MM.1S (cell line): Measurements from ENCODE around the gene MUC4.

Experiments
- DNase-seq: peaks from one replicate; pipeline ENCODE4 v3.0.0-alpha.2; 2015
- H2AFZ ChIP-seq: fragments of 300-600 bp; sonication (generic); 2 replicates; pipeline ENCODE4 v1.6.0; 2016; ENCODE audit warnings: antibody characterized with exemption, low read length
- H3F3A ChIP-seq: fragments of 300-600 bp; sonication (generic); 2 replicates; pipeline ENCODE4 v1.6.1; 2016; ENCODE audit warnings: mild to moderate bottlenecking, antibody characterized with exemption, low read length, moderate library complexity, mixed read lengths; ENCODE audit not compliant: insufficient read depth
- H3K27ac ChIP-seq: fragments of 300-600 bp; sonication (generic); 2 replicates; pipeline ENCODE4 v1.5.1; 2016; ENCODE audit warnings: mild to moderate bottlenecking, low read length
- H3K27me3 ChIP-seq: fragments of 300-600 bp; sonication (generic); replicated peaks from 2 replicates; pipeline ENCODE4 v1.6.0; 2016; ENCODE audit warnings: low read length; ENCODE audit not compliant: insufficient read depth
- H3K36me3 ChIP-seq: fragments of 300-600 bp; sonication (generic); replicated peaks from 2 replicates; pipeline ENCODE4 v1.6.1; 2016; ENCODE audit warnings: mild to moderate bottlenecking, low read length, mixed read lengths; ENCODE audit not compliant: insufficient read depth
- H3K4me1 ChIP-seq: fragments of 300-600 bp; sonication (generic); 2 replicates; pipeline ENCODE4 v1.6.1; 2016; ENCODE audit warnings: low read length, mixed read lengths
- H3K4me2 ChIP-seq: fragments of 300-600 bp; sonication (generic); 2 replicates; pipeline ENCODE4 v1.6.0; 2016; ENCODE audit warnings: low read depth, low read length
- H3K4me3 ChIP-seq: fragments of 300-600 bp; sonication (generic); 2 replicates; pipeline ENCODE4 v1.5.1; 2016; ENCODE audit warnings: low read length, mixed read lengths
- H3K79me2 ChIP-seq: fragments of 300-600 bp; sonication (generic); 2 replicates; pipeline ENCODE4 v1.6.1; 2016; ENCODE audit warnings: mixed run types, low read length, mixed read lengths
- H3K9ac ChIP-seq: fragments of 300-600 bp; sonication (generic); 2 replicates; pipeline ENCODE4 v1.6.1; 2016; ENCODE audit warnings: low read length, mixed read lengths
- H3K9me2 ChIP-seq: fragments of 300-600 bp; sonication (generic); replicated peaks from 2 replicates; pipeline ENCODE4 v1.6.1; 2016; ENCODE audit warnings: mild to moderate bottlenecking, low read length, mixed read lengths; ENCODE audit not compliant: insufficient read depth
- H3K9me3 ChIP-seq: fragments of 300-600 bp; sonication (generic); replicated peaks from 2 replicates; pipeline ENCODE4 v1.6.1; 2016; ENCODE audit warnings: mild to moderate bottlenecking, low read length, mixed read lengths; ENCODE audit not compliant: insufficient read depth
- H4K20me1 ChIP-seq: fragments of 300-600 bp; sonication (generic); 2 replicates; pipeline ENCODE4 v1.6.1; 2016; ENCODE audit warnings: mild to moderate bottlenecking, low read length, moderate library complexity, mixed read lengths; ENCODE audit not compliant: insufficient read depth
- EZH2 ChIP-seq: fragments of 300-600 bp; sonication (generic); optimal IDR thresholded peaks from 2 replicates; pipeline ENCODE3; 2017; ENCODE audit warnings: low read depth, mild to moderate bottlenecking, antibody characterized with exemption, low read length, mixed read lengths
- EZH2phosphoT487 ChIP-seq: fragments of 300-600 bp; sonication (generic); IDR thresholded peaks from 2 replicates; pipeline ENCODE4 v1.6.1; 2018; ENCODE audit warnings: antibody characterized with exemption, low read length
- TF ChIP-seq, protein P1 (sequence below): fragments of 300-600 bp; sonication (generic); IDR thresholded peaks from 2 replicates; pipeline ENCODE4 v1.5.1; 2016; ENCODE audit warnings: antibody characterized with exemption, low read length, mixed read lengths

The MUC4 gene

GRCh38 chr3:195757438-195757770 lies 54.3 kb downstream of the MUC4 start:
- H3K27me3 ChIP-seq: peaks cover 70% of the 10 kb centered on the region
- TF ChIP-seq, protein P1, sequence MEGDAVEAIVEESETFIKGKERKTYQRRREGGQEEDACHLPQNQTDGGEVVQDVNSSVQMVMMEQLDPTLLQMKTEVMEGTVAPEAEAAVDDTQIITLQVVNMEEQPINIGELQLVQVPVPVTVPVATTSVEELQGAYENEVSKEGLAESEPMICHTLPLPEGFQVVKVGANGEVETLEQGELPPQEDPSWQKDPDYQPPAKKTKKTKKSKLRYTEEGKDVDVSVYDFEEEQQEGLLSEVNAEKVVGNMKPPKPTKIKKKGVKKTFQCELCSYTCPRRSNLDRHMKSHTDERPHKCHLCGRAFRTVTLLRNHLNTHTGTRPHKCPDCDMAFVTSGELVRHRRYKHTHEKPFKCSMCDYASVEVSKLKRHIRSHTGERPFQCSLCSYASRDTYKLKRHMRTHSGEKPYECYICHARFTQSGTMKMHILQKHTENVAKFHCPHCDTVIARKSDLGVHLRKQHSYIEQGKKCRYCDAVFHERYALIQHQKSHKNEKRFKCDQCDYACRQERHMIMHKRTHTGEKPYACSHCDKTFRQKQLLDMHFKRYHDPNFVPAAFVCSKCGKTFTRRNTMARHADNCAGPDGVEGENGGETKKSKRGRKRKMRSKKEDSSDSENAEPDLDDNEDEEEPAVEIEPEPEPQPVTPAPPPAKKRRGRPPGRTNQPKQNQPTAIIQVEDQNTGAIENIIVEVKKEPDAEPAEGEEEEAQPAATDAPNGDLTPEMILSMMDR: no peak
- TF ChIP-seq EZH2phosphoT487 (no peak), EZH2 (no peak)
- H2AFZ ChIP-seq: no peak overlapping the region
- H3K9ac ChIP-seq: no peak overlapping the region
- H3K9me2 ChIP-seq: no peaks in the 10 kb centered on the region
- H3K36me3 ChIP-seq: no peaks in the 10 kb centered on the region
- DNase-seq: no peak
- no peaks in the 10 kb centered on the region for H3K4me1 ChIP-seq
- H4K20me1 ChIP-seq: no peaks in the 10 kb centered on the region
- no peak overlapping the region for H3K4me3 ChIP-seq
- no peaks in the 10 kb centered on the region for H3F3A ChIP-seq
- H3K27ac ChIP-seq: no peak overlapping the region
- H3K79me2 ChIP-seq: no peaks in the 10 kb centered on the region
- no peaks in the 10 kb centered on the region for H3K9me3 ChIP-seq
- H3K4me2 ChIP-seq: no peak overlapping the region

- Histone ChIP-seq H2AFZ (no peak overlapping the region), H3K79me2 (no peaks in the 10 kb centered on the region), H3K4me1 (no peaks in the 10 kb centered on the region), H3K36me3 (no peaks in the 10 kb centered on the region), H3K9me3 (no peaks in the 10 kb centered on the region), H3K4me2 (no peak overlapping the region), H3F3A (no peaks in the 10 kb centered on the region), H3K4me3 (no peak overlapping the region), H3K27me3 (peaks cover 58% of the 10 kb centered on the region), H3K9me2 (no peaks in the 10 kb centered on the region), H3K9ac (no peak overlapping the region), H4K20me1 (no peaks in the 10 kb centered on the region), H3K27ac (no peak overlapping the region)
- no peak for TF ChIP-seq EZH2
- no peak for DNase-seq
These were observed 55.7 kb downstream of the MUC4 start for GRCh38 chr3:195755791-195756676.

DNA sequence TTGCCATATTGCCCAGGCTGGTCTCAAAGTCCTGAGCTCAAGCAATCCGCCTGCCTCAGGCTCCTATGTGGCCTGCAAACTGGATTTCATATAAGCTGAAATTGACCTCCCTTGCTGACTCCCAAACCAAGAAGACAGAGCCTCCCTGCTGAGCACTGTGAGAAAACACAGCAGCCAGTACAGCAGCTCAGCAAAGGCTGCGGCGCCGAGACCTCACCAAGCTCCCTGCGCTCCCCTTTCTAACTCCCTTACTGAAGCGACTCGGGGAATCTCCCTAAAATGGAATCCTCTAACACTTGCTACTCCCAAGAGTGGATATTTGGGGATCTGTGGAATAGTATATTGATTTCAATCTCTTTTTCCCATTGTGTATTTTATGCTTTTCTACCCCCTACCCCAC lies 56.3 kb downstream of the MUC4 start:
- Histone ChIP-seq H3K9me3 (no peaks in the 10 kb centered on the region), H4K20me1 (no peaks in the 10 kb centered on the region), H3K4me2 (no peak overlapping the region), H3K9me2 (no peaks in the 10 kb centered on the region), H3K36me3 (no peaks in the 10 kb centered on the region), H3K9ac (no peak overlapping the region), H3K4me3 (no peak overlapping the region), H3F3A (no peaks in the 10 kb centered on the region), H3K27ac (no peak overlapping the region), H3K79me2 (no peaks in the 10 kb centered on the region), H2AFZ (no peak overlapping the region), H3K4me1 (no peaks in the 10 kb centered on the region), H3K27me3 (peaks cover 52% of the 10 kb centered on the region)
- TF ChIP-seq EZH2: no peak
- TF ChIP-seq, protein P1: no peak
- TF ChIP-seq EZH2phosphoT487: no peak
- no peak for DNase-seq

GRCh38 chr3:195754906-195755305 lies 56.8 kb downstream of the MUC4 start:
- H2AFZ ChIP-seq: no peak overlapping the region
- H3K9me3 ChIP-seq: no peaks in the 10 kb centered on the region
- H3K4me1 ChIP-seq: no peaks in the 10 kb centered on the region
- no peaks in the 10 kb centered on the region for H3K9me2 ChIP-seq
- DNase-seq: no peak
- no peak overlapping the region for H3K27ac ChIP-seq
- H3K36me3 ChIP-seq: no peaks in the 10 kb centered on the region
- no peak overlapping the region for H3K4me3 ChIP-seq
- no peak for TF ChIP-seq EZH2
- TF ChIP-seq, protein P1: no peak
- no peak for TF ChIP-seq EZH2phosphoT487
- H3K4me2 ChIP-seq: no peak overlapping the region
- H3K27me3 ChIP-seq: peaks cover 47% of the 10 kb centered on the region
- H3K79me2 ChIP-seq: no peaks in the 10 kb centered on the region
- no peaks in the 10 kb centered on the region for H4K20me1 ChIP-seq
- no peak overlapping the region for H3K9ac ChIP-seq
- no peaks in the 10 kb centered on the region for H3F3A ChIP-seq
